ENCODE results near the gene TCTN3.
"Not testable (repeated sequence)": the region's sequence is repeated elsewhere in the genome, so short reads cannot be mapped to it uniquely, and the experiment has no call there.

TCTN3 gene

GRCh38 chr10:95620415-95620814, 73.3 kb downstream of the TCTN3 start:
- DNase-seq = not testable (repeated sequence)

- no peak for DNase-seq
Observed at GRCh38 chr10:95618101-95618500, 75.6 kb downstream of the TCTN3 start.

- DNase-seq = no peak
Observed at GRCh38 chr10:95616446-95616845, 77.3 kb downstream of the TCTN3 start.

Measured in CD4-positive, alpha-beta T cell treated with Interleukin-6 for 4 hours (primary cell).